Astrocyte (in vitro differentiated cells and primary cell): Measurements from ENCODE around the gene CKAP5. TPM values are rescaled to one million over a fixed set of nuclear protein-coding genes. Genes with fewer than 3 reads are reported as not detected.

Experiments used
- DNase-seq: peaks from one replicate; pipeline ENCODE4 v3.0.0-alpha.2; 2010; ENCODE audit warnings: low read depth
- FAIRE-seq: peaks from 2 replicates; lab custom pipeline; 2011; peaks lifted over from hg19 to GRCh38; lab: Jason Lieb, UNC
- H2AFZ ChIP-seq: 2 replicates; pipeline ENCODE4 v1.6.0; 2012; ENCODE audit warnings: low read depth, low read length, inconsistent platforms
- H3K27ac ChIP-seq: 2 replicates; pipeline ENCODE4 v1.5.1; 2011; ENCODE audit warnings: low read depth, low read length, inconsistent platforms
- H3K27me3 ChIP-seq: 2 replicates; pipeline ENCODE4 v1.6.0; 2011; ENCODE audit warnings: low read length, inconsistent platforms; ENCODE audit not compliant: insufficient read depth
- H3K36me3 ChIP-seq: 2 replicates; pipeline ENCODE4 v1.5.1; 2011; ENCODE audit warnings: low read length, inconsistent platforms; ENCODE audit not compliant: insufficient read depth
- H3K4me1 ChIP-seq: 2 replicates; pipeline ENCODE4 v1.5.1; 2011; ENCODE audit warnings: low read length, inconsistent platforms; ENCODE audit not compliant: insufficient read depth
- H3K4me2 ChIP-seq: 2 replicates; pipeline ENCODE4 v1.6.0; 2012; ENCODE audit warnings: low read length, inconsistent platforms
- H3K4me3 ChIP-seq: 2 replicates; pipeline ENCODE4 v1.5.1; 2011; ENCODE audit warnings: low read depth, mild to moderate bottlenecking, low read length, inconsistent platforms; ENCODE audit not compliant: insufficient read depth
- H3K79me2 ChIP-seq: 2 replicates; pipeline ENCODE4 v1.6.0; 2012; ENCODE audit warnings: mild to moderate bottlenecking, low read length, inconsistent platforms; ENCODE audit not compliant: insufficient read depth
- H3K9ac ChIP-seq: 2 replicates; pipeline ENCODE4 v1.6.0; 2012; ENCODE audit warnings: mild to moderate bottlenecking, low read length, inconsistent platforms
- H3K9me3 ChIP-seq: 2 replicates; pipeline ENCODE4 v1.5.1; 2012; ENCODE audit warnings: low read depth, mild to moderate bottlenecking, low read length, inconsistent platforms; ENCODE audit not compliant: insufficient read depth
- H4K20me1 ChIP-seq: 2 replicates; pipeline ENCODE4 v1.6.0; 2012; ENCODE audit warnings: low read length, inconsistent platforms; ENCODE audit not compliant: insufficient read depth
- H3K27ac Mint-ChIP-seq: one replicate; pipeline ENCODE4 v1.8.0; 2021; ENCODE audit warnings: mild to moderate bottlenecking, mixed read lengths; ENCODE audit not compliant: unreplicated experiment
- H3K27me3 Mint-ChIP-seq: one replicate; pipeline ENCODE4 v1.8.0; 2021; ENCODE audit warnings: low read depth, mixed read lengths; ENCODE audit not compliant: unreplicated experiment
- H3K36me3 Mint-ChIP-seq: one replicate; pipeline ENCODE4 v1.8.0; 2021; ENCODE audit warnings: low read depth, mixed read lengths; ENCODE audit not compliant: unreplicated experiment
- H3K4me1 Mint-ChIP-seq: one replicate; pipeline ENCODE4 v1.8.0; 2021; ENCODE audit warnings: low read depth, mixed read lengths; ENCODE audit not compliant: unreplicated experiment
- H3K4me3 Mint-ChIP-seq: one replicate; pipeline ENCODE4 v1.8.0; 2021; ENCODE audit warnings: mild to moderate bottlenecking, moderate library complexity, mixed read lengths; ENCODE audit not compliant: unreplicated experiment
- H3K9me3 Mint-ChIP-seq: one replicate; pipeline ENCODE4 v1.8.0; 2021; ENCODE audit warnings: mild to moderate bottlenecking, mixed read lengths; ENCODE audit not compliant: unreplicated experiment
- EZH2 ChIP-seq: IDR thresholded peaks from 2 replicates; pipeline ENCODE4 v1.6.1; 2012; ENCODE audit warnings: mild to moderate bottlenecking, low read length, inconsistent platforms; ENCODE audit not compliant: insufficient read depth
- total RNA-seq: library from RNA; stranded (reverse); gene quantifications from 2 replicates; pipeline ENCODE4 v1.2.1, GENCODE V29; 2021
- TF ChIP-seq, protein P1 (sequence below): IDR thresholded peaks from 2 replicates; pipeline ENCODE4 v1.5.1; 2011; ENCODE audit warnings: low read depth, mild to moderate bottlenecking, inconsistent platforms, low read length, moderate library complexity; ENCODE audit not compliant: insufficient read depth

The CKAP5 gene
- total RNA-seq, 1 donor from 2014 or later = 99.9 TPM

DNA sequence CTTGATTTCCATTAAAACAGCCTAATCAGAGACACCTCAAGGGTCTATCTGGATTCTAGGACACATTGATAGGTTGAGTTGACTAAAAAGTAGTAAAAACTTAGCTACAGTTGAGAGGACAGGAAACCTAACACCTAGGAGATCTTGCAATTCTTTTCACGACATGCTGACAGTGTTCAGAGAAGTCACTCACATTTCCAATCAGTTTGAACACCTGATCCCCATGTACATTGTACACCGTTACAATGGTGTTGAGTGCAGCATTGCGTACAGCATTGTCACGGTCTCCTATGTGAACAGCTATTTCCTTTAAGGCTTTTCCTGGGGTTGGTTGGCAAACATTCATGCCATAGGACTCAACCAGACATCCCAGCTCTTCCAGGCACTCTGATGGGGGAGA is 84.3 kb downstream of the CKAP5 start:
- Histone ChIP-seq H3K27ac (no peak overlapping the region), H2AFZ (no peak overlapping the region), H3K4me1 (no peaks in the 10 kb centered on the region), H3K4me3 (no peak overlapping the region), H3K9me3 (no peaks in the 10 kb centered on the region), H3K4me2 (no peak overlapping the region), H3K9ac (no peak overlapping the region), H3K36me3 (peaks cover 60% of the 10 kb centered on the region), H4K20me1 (no peaks in the 10 kb centered on the region), H3K27me3 (no peaks in the 10 kb centered on the region), H3K79me2 (no peaks in the 10 kb centered on the region)
- FAIRE-seq = no peak
- H3K27ac Mint-ChIP-seq = no peak overlapping the region
- no peaks in the 10 kb centered on the region for H3K9me3 Mint-ChIP-seq
- H3K4me1 Mint-ChIP-seq = no peaks in the 10 kb centered on the region
- no peaks in the 10 kb centered on the region for H3K27me3 Mint-ChIP-seq
- peaks cover 9% of the 10 kb centered on the region for H3K36me3 Mint-ChIP-seq
- no peak for TF ChIP-seq EZH2
- TF ChIP-seq, protein P1, sequence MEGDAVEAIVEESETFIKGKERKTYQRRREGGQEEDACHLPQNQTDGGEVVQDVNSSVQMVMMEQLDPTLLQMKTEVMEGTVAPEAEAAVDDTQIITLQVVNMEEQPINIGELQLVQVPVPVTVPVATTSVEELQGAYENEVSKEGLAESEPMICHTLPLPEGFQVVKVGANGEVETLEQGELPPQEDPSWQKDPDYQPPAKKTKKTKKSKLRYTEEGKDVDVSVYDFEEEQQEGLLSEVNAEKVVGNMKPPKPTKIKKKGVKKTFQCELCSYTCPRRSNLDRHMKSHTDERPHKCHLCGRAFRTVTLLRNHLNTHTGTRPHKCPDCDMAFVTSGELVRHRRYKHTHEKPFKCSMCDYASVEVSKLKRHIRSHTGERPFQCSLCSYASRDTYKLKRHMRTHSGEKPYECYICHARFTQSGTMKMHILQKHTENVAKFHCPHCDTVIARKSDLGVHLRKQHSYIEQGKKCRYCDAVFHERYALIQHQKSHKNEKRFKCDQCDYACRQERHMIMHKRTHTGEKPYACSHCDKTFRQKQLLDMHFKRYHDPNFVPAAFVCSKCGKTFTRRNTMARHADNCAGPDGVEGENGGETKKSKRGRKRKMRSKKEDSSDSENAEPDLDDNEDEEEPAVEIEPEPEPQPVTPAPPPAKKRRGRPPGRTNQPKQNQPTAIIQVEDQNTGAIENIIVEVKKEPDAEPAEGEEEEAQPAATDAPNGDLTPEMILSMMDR = no peak
- H3K4me3 Mint-ChIP-seq = no peak overlapping the region
- no peak for DNase-seq

DNA sequence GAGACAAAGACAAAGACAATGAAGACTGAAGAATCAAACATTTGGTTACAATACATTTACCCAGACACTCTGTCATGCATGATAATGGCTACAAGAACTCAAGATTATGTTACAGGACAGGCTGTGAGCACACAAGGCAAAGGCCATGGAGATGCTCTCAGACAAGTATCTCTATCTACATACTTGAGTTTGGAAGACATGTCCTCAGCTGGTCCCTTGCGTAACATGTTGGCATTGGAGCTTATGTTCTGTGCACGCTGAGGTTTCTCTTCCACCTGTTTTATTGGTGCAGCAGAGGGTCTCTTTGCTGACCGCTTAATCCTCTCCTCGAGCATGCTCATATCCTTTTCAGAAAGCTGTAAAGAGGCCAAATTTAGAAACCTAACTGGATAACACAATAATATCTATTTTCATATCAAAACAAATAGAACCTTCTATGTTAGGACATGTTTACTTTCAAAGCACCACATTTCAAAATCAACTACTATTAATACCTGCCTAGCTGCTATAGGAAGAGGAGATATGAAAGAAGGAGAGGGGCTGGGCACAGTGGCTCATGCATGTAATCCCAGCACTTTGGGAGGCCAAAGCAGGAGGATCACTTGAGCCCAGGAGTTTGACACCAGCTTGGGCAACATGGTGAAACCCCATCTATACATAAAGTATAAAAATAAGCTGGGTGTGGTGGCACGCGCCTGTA is 85.5 kb downstream of the CKAP5 start:
- Histone ChIP-seq H3K9me3 (no peaks in the 10 kb centered on the region), H3K27me3 (no peaks in the 10 kb centered on the region), H3K9ac (no peak overlapping the region), H3K36me3 (peaks cover 64% of the 10 kb centered on the region), H3K4me1 (no peaks in the 10 kb centered on the region), H3K79me2 (no peaks in the 10 kb centered on the region), H4K20me1 (no peaks in the 10 kb centered on the region), H3K27ac (no peak overlapping the region), H3K4me3 (no peak overlapping the region), H2AFZ (no peak overlapping the region), H3K4me2 (no peak overlapping the region)
- Mint-ChIP-seq H3K4me3 (no peak overlapping the region), H3K9me3 (no peaks in the 10 kb centered on the region), H3K4me1 (no peaks in the 10 kb centered on the region), H3K36me3 (peaks cover 16% of the 10 kb centered on the region), H3K27me3 (no peaks in the 10 kb centered on the region), H3K27ac (no peak overlapping the region)
- no peak for DNase-seq
- TF ChIP-seq, protein P1 = no peak
- no peak for TF ChIP-seq EZH2
- peak; percentile 5 for FAIRE-seq

DNA sequence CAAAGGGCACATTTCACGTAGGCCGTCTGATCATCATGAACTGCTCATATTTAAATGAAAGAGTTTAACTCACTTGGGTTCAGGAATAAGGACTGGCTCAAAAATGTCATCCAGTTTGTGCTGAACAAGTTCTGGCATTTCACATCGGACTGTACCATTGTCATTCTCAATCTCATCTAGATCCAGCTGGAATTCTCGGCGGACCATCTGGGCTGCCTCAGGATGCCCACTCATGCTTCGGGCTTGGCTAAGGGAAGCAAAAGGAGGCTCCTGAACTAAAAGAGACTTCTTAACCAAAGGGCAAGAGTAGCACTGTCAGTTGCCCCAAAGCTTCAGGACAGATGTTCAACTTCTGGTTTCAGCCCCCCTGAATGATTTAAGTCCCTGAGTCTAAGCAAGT is 86.9 kb downstream of the CKAP5 start:
- Mint-ChIP-seq H3K27ac (no peak overlapping the region), H3K4me1 (no peaks in the 10 kb centered on the region), H3K4me3 (no peak overlapping the region), H3K9me3 (no peaks in the 10 kb centered on the region), H3K27me3 (no peaks in the 10 kb centered on the region), H3K36me3 (peaks cover 16% of the 10 kb centered on the region)
- TF ChIP-seq EZH2 = no peak
- TF ChIP-seq, protein P1 = no peak
- H3K4me1 ChIP-seq = no peaks in the 10 kb centered on the region
- no peak for FAIRE-seq
- no peaks in the 10 kb centered on the region for H3K79me2 ChIP-seq
- H2AFZ ChIP-seq = no peak overlapping the region
- no peaks in the 10 kb centered on the region for H3K27me3 ChIP-seq
- no peak overlapping the region for H3K4me3 ChIP-seq
- H3K36me3 ChIP-seq = peaks cover 64% of the 10 kb centered on the region
- H4K20me1 ChIP-seq = no peaks in the 10 kb centered on the region
- H3K9me3 ChIP-seq = no peaks in the 10 kb centered on the region
- H3K27ac ChIP-seq = no peak overlapping the region
- H3K9ac ChIP-seq = no peak overlapping the region
- H3K4me2 ChIP-seq = no peak overlapping the region
- no peak for DNase-seq
